ENCODE results near the gene BTBD9.

- TF ChIP-seq CTCF (IDR thresholded peaks at IDR 0.05; ENCODE audit: insufficient read depth, low read depth, low read length) (no peak), EZH2 (IDR thresholded peaks at IDR 0.05; ENCODE audit: insufficient read depth, low read length) (no peak)
Measured at GRCh38 chr6:38492031-38492430, 147.7 kb downstream of the BTBD9 start.
